OCI-LY3 (cell line): ENCODE data around the gene GJA9.

Experiments
- CTCF ChIP-seq: fragments of 200-600, 300-600 bp; sonication (generic); IDR thresholded peaks from 2 replicates; pipeline ENCODE4 v1.5.1; 2014; ENCODE audit warnings: antibody characterized with exemption, low read length, low read depth
- EZH2phosphoT487 ChIP-seq: fragments of 200-600 bp; shearing (Covaris generic); IDR thresholded peaks from 2 replicates; pipeline ENCODE4 v1.6.1; 2018; ENCODE audit warnings: antibody characterized with exemption, mixed run types, low read depth

- no peak for TF ChIP-seq CTCF
- TF ChIP-seq EZH2phosphoT487 = no peak
These were observed 33.3 kb downstream of the GJA9 start for GRCh38 chr1:38848071-38848470.
